ENCODE data around the gene PDE4D. TPM values are rescaled to one million over a fixed set of nuclear protein-coding genes. Genes with fewer than 3 reads are reported as not detected.

PDE4D gene
- polyA plus RNA-seq, 1 donor (not counting 4 experiments of a cell fraction or from before 2014, with no cell fraction given) = 3.6 TPM

DNA sequence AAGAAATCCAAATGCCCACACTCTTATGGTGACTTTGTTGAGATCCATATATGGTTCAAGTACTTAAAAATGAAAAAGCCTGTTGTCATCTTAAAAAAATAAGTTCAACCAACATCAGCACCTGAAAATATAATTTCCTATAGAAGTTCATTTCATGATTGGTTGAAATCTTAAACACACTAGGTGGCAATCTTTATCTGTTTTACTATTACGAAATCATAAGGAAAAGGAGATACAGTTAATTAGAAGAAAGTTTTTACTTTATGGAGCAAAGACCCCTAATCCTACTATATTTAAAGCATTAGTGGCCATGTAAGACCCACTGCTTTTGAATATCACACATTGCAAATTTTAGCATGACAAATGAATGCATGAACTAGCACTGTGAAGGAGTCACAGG, 694.7 kb downstream of the PDE4D start:
- H3K27me3 ChIP-seq (ENCODE audit: control insufficient read depth, extremely low read depth, insufficient read depth, low read length) = no peaks in the 10 kb centered on the region
- H3K36me3 ChIP-seq (ENCODE audit: control insufficient read depth in 2 of 2, extremely low read depth in 1 of 2, insufficient read depth in 2 of 2, low read length in 2 of 2) = no peaks in the 10 kb centered on the region
- H3K9me3 ChIP-seq (ENCODE audit: control insufficient read depth, low read depth, low read length) = peaks cover 2% of the 10 kb centered on the region
- no peak overlapping the region for H3K9ac ChIP-seq (ENCODE audit: control insufficient read depth, extremely low read depth, insufficient read depth, low read length)
- H3K79me2 ChIP-seq (ENCODE audit: control insufficient read depth, insufficient read depth, low read length) = no peaks in the 10 kb centered on the region
- FAIRE-seq (no peak), DNase-seq (ENCODE audit: low read depth, low spot score) (no peak)
- dilution Hi-C loops (cut with MboI; ENCODE audit: extremely low pct_ligation_motif_present, low sequenced_read_pairs) = loop anchor here (25.0 kb wide), 1 partner anchor 163 kb away; no protein-coding TSS in a partner anchor
- H4K20me1 ChIP-seq (ENCODE audit: control insufficient read depth, extremely low read depth, insufficient read depth, low read length) = no peaks in the 10 kb centered on the region
- H3K4me1 ChIP-seq (ENCODE audit: control insufficient read depth, extremely low read depth, insufficient read depth, low read length) = peaks cover 7% of the 10 kb centered on the region
- no peak overlapping the region for H3K4me2 ChIP-seq (ENCODE audit: control insufficient read depth, extremely low read depth, insufficient read depth, low read depth, low read length)
- H2AFZ ChIP-seq (ENCODE audit: control insufficient read depth, low read length) = no peak overlapping the region
- no peak overlapping the region for H3K4me3 ChIP-seq (ENCODE audit: control insufficient read depth in 2 of 3, extremely low read depth in 1 of 3, insufficient read depth in 2 of 3, low read depth in 1 of 3, low read length in 3 of 3)
- no peak for TF ChIP-seq EZH2 (IDR thresholded peaks at IDR 0.05; ENCODE audit: low read length)
- TF ChIP-seq, protein P1, sequence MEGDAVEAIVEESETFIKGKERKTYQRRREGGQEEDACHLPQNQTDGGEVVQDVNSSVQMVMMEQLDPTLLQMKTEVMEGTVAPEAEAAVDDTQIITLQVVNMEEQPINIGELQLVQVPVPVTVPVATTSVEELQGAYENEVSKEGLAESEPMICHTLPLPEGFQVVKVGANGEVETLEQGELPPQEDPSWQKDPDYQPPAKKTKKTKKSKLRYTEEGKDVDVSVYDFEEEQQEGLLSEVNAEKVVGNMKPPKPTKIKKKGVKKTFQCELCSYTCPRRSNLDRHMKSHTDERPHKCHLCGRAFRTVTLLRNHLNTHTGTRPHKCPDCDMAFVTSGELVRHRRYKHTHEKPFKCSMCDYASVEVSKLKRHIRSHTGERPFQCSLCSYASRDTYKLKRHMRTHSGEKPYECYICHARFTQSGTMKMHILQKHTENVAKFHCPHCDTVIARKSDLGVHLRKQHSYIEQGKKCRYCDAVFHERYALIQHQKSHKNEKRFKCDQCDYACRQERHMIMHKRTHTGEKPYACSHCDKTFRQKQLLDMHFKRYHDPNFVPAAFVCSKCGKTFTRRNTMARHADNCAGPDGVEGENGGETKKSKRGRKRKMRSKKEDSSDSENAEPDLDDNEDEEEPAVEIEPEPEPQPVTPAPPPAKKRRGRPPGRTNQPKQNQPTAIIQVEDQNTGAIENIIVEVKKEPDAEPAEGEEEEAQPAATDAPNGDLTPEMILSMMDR (optimal IDR thresholded peaks at IDR 0.05 in 1 of 3, IDR thresholded peaks at IDR 0.05 in 1 of 3, conservative IDR thresholded peaks at IDR 0.05 in 1 of 3; ENCODE audit: extremely low read depth in 1 of 3, insufficient read depth in 2 of 3, low read length in 3 of 3) = no peak
- no peaks in the 10 kb centered on the region for H3K9me1 ChIP-seq (ENCODE audit: control insufficient read depth, extremely low read depth, insufficient read depth, low read length)
- H3K27ac ChIP-seq (ENCODE audit: control insufficient read depth, insufficient read depth, low read length) = no peak overlapping the region

DNA sequence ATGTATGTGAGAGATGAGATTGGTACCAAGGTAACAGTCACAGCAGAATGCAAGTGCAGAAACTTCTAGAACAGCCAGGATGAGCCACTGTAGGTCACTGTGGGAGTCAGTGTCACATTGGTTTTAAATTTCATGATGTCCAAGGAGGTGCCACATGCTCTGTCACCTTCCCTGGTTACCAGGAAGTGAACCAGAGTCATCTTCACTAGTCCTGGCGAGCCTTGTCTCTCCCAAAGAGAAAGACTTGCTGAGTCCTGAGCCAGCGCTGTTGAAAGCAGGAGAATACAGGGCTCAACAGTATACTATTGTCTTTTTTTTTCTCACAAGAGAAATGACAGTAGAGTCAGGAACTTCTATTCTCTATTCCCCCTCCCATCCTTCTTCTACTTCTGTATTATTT, 695.2 kb downstream of the PDE4D start:
- H2AFZ ChIP-seq (ENCODE audit: control insufficient read depth, low read length) = no peak overlapping the region
- no peak overlapping the region for H3K4me2 ChIP-seq (ENCODE audit: control insufficient read depth, extremely low read depth, insufficient read depth, low read depth, low read length)
- no peak for TF ChIP-seq EZH2 (IDR thresholded peaks at IDR 0.05; ENCODE audit: low read length)
- TF ChIP-seq, protein P1 (optimal IDR thresholded peaks at IDR 0.05 in 1 of 3, IDR thresholded peaks at IDR 0.05 in 1 of 3, conservative IDR thresholded peaks at IDR 0.05 in 1 of 3; ENCODE audit: extremely low read depth in 1 of 3, insufficient read depth in 2 of 3, low read length in 3 of 3) = no peak
- peaks cover 11% of the 10 kb centered on the region for H3K4me1 ChIP-seq (ENCODE audit: control insufficient read depth, extremely low read depth, insufficient read depth, low read length)
- no peaks in the 10 kb centered on the region for H4K20me1 ChIP-seq (ENCODE audit: control insufficient read depth, extremely low read depth, insufficient read depth, low read length)
- no peaks in the 10 kb centered on the region for H3K27me3 ChIP-seq (ENCODE audit: control insufficient read depth, extremely low read depth, insufficient read depth, low read length)
- no peaks in the 10 kb centered on the region for H3K79me2 ChIP-seq (ENCODE audit: control insufficient read depth, insufficient read depth, low read length)
- H3K4me3 ChIP-seq (ENCODE audit: control insufficient read depth in 2 of 3, extremely low read depth in 1 of 3, insufficient read depth in 2 of 3, low read depth in 1 of 3, low read length in 3 of 3) = no peak overlapping the region
- peaks cover 2% of the 10 kb centered on the region for H3K9me3 ChIP-seq (ENCODE audit: control insufficient read depth, low read depth, low read length)
- no peaks in the 10 kb centered on the region for H3K36me3 ChIP-seq (ENCODE audit: control insufficient read depth in 2 of 2, extremely low read depth in 1 of 2, insufficient read depth in 2 of 2, low read length in 2 of 2)
- no peak overlapping the region for H3K27ac ChIP-seq (ENCODE audit: control insufficient read depth, insufficient read depth, low read length)
- H3K9ac ChIP-seq (ENCODE audit: control insufficient read depth, extremely low read depth, insufficient read depth, low read length) = no peak overlapping the region
- dilution Hi-C loops (cut with MboI; ENCODE audit: extremely low pct_ligation_motif_present, low sequenced_read_pairs) = loop anchor here (25.0 kb wide), 1 partner anchor 164 kb away; no protein-coding TSS in a partner anchor
- FAIRE-seq (peak; percentile 36), DNase-seq (ENCODE audit: low read depth, low spot score) (no peak)
- no peaks in the 10 kb centered on the region for H3K9me1 ChIP-seq (ENCODE audit: control insufficient read depth, extremely low read depth, insufficient read depth, low read length)
